Prostate gland (tissue), 2 donors: ENCODE measurements around the gene PHF8.

Experiments
- CTCF ChIP-seq, 4 experiments: fragments of 200-600 bp in 2 of 4; fragments of 450-650 bp in 2 of 4; sonication (generic) in 2 of 4; IDR thresholded peaks; 1 replicate in 3 of 4; 2 replicates in 1 of 4; pipeline ENCODE4 v1.5.1; 2016 to 2019; ENCODE audit warnings: antibody characterized with exemption in 4 of 4, mild to moderate bottlenecking in 2 of 4, moderate library complexity in 2 of 4
- POLR2AphosphoS5 ChIP-seq: sonication (generic); formaldehyde crosslinking; IDR thresholded peaks from one replicate; pipeline ENCODE4 v1.6.1; 2017; ENCODE audit warnings: antibody characterized with exemption

DNA sequence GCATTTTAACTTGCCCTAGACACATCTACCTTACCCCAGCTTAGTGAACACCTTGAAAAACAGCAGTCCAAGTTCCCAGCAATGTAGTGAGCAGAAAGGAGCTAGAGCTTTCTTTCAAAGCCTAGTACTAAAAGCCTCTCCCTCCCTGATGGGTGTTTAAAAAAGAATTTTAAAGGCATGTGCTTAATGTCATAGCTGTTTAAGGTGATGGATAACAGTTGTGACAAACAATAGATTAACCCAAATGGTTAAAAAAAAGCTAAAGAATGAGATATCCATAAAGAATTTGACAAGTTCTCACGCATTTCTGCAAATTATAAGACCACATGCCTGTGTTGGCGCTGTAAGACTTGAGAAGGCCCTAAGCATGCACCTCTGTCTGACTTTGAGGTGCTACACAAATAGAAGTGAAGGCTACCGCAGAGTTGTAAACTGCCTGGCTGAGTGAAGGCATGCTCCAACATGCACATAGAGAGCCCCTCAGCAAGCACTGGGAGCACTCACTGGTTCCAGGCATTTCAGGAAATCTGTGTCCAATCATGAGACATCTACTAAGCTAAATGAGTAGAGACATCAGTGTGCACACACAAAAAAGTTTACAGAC is 94.0 kb downstream of the PHF8 start:
- no peak for TF ChIP-seq CTCF (IDR thresholded peaks at IDR 0.05)
- no peak for TF ChIP-seq POLR2AphosphoS5
